Amniotic epithelial cell (primary cell): ENCODE data around the gene TLE3.
"Not testable (repeated sequence)": the region's sequence is repeated elsewhere in the genome, so short reads cannot be mapped to it uniquely, and the experiment has no call there.

Experiments
- DNase-seq: peaks from one replicate; pipeline ENCODE4 v3.0.0-alpha.2; 2010; ENCODE audit warnings: low read depth

TLE3 gene

DNA sequence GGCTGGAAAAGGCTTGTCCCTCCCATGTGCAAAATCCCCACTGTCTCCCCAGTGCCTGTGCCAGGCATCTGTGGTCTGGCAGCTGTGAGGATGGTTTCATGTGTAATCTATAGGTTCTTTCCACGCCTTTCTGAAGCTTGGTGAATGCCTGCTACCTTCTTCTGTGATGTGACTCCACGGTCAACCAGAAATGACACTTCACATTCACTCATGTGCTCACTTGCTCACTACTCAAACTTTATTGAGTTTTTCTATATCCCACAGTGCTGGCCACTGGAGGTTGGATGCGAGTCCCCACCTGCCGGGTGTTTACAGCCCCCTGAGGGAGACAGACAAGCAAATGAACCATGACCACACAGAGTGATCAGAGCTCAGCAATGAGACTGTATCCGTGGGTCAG is 27.9 kb upstream of the TLE3 start:
- DNase-seq = no peak

GRCh38 chr15:70121624-70122302 is 24.0 kb upstream of the TLE3 start:
- DNase-seq = peak; percentile 98

- no peak for DNase-seq
Observed at GRCh38 chr15:70120958-70121623, 23.4 kb upstream of the TLE3 start.

GRCh38 chr15:70119911-70120508 is 22.3 kb upstream of the TLE3 start:
- no peak for DNase-seq

DNA sequence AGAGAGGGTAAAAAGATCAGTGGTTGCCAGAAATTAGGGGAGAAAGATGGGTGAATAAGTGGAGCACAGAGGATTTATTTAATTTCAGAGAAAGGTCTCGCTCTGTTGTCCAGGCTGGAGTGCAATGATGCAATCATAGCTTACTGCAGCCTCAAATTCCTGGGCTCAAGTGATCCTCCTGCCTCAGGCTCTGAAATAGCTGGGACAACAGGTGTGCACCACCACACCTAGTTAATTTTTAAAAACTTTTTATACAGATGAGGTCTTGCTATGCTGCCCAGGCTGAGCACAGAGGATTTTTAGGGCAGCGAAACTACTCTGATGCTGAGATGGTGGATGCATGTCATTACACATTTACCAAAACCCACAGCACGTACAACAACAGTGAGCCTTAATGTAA is 20.9 kb upstream of the TLE3 start:
- no peak for DNase-seq

- no peak for DNase-seq
Observed at GRCh38 chr15:70116317-70116716, 18.6 kb upstream of the TLE3 start.

DNA sequence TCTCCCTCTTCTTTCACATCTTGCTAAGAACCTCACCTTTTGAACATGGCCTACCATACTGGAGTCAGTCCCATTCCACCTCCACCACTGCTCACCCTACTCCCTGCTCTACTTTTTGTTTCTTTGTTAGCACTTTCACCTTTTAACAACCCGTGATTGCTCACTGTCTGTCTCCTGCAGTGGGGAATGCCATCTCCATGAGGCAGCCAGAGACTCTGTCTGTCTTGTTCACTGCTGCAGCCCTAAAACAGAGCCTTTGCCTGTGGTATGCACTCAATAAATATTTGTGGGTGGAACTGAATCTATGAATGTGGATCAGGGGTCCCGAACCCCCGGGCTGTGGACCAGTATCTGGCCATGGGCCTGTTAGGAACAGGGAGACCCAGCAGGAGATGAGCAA is 16.5 kb upstream of the TLE3 start:
- DNase-seq = peak; percentile 16

DNA sequence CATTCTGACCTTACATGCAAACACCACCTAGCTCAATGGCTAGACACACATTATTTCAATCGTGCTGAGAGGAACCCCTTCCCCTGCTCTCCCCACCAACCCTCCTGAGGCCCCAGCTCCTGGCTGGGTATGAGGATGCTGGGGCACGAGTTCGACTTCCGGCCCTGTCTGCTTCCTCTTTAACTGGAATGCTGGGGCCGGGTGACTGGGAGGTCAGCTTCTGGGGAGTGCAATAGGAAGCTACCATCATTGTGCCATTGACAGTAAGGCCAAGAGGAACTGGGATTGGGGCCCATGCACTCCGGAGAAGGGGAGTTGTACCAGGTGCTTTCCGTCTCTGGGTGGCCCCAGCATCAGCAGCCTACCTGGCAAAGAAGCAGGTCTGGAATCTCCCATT is 15.6 kb upstream of the TLE3 start:
- no peak for DNase-seq

DNA sequence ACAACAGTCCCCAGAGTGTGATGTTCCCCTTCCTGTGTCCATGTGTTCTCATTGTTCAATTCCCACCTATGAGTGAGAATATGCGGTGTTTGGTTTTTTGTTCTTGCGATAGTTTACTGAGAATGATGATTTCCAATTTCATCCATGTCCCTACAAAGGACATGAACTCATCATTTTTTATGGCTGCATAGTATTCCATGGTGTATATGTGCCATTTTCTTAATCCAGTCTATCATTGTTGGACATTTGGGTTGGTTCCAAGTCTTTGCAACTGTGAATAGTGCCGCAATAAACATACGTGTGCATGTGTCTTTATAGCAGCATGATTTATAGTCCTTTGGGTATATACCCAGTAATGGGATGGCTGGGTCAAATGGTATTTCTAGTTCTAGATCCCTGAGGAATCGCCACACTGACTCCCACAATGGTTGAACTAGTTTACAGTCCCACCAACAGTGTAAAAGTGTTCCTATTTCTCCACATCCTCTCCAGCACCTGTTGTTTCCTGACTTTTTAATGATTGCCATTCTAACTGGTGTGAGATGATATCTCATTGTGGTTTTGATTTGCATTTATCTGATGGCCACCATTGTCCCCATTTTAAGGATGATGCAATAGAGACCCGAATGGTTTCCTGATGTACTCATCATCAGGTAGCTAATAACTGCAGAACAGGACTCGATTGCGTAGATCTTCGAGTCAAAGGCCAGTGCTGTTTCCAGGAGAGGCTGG is 15.0 kb upstream of the TLE3 start:
- DNase-seq = not testable (repeated sequence)

- peak; percentile 61 for DNase-seq
Observed at GRCh38 chr15:70112074-70112395, 14.3 kb upstream of the TLE3 start.

GRCh38 chr15:70111203-70112073 is 13.7 kb upstream of the TLE3 start:
- peak; percentile 93 for DNase-seq

DNA sequence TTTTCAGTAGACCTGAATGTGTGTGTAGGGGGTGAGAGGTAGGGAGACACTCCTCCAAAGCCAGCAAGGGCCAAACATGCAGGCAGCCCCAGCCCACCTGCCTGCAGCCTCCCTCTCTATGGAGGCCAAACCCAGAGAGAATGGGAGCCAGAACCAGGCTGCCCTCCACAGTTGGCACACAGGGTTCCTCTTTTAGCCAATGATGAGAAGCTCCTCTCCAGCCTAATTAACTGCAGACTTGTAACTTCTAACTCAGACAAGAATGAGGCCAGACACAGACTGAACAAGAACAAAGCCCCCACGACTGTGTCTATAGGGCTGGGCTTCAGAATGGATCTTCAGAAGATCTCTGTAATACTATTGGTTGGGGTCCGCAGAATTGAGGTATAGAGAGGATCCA is 12.3 kb upstream of the TLE3 start:
- no peak for DNase-seq

DNA sequence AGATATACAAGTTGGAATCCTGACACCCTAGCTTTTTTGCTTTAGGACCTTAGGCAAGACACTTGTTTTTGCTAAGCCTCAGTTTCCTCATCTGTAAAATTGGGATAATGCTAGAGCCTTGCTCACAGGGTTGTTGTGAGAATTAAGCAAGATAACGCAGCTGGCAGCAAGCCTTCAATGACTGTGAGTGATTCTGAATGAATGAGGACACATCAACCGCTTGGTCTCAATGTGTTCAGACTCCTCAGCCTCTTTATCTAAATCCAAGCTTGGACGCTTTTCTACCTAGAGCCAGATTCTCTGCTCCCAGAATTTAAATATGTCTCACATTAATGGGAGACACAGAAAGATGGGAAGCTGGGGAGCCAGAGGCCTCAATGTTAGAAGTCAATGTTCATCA is 11.8 kb upstream of the TLE3 start:
- peak; percentile 53 for DNase-seq

DNA sequence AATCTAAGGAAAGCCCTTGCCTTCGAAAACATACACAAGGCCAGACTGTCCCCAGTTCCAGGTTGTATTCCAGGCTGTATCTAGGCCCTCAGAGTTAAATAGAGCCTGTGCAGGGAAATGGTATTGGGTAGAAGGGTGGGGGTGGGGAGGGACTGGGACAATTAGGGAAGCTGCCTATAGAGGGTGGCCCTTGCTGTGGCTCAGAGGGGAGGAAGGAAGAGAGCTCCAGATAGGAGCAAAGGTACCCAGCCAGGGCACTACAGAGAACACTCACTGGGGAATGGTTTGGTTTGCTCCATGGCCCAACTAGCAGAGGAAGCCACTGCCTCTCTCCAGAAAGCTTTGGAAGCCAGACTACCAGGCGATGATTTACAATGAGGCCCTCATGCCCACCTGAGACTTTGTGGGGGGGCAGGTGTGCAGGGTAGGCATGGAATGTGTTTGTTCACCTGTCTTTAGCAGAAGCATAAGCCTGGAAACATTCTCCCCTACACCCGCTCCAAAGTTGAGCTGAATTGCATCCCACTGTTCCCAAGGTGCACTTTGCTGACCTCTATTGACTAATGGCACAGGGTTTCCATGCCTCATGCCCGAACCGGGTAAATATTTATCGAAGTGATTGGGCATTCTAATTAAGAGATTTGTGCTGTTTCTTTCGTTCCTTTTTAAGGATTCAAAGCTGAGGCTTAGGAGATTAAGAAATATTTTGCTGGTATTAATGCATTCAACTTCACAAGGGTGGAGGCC is 6.3 kb upstream of the TLE3 start:
- no peak for DNase-seq

GRCh38 chr15:70102827-70103226 is 5.1 kb upstream of the TLE3 start:
- DNase-seq = no peak

- peak; percentile 98 for DNase-seq
Observed at GRCh38 chr15:70101459-70102113, 3.9 kb upstream of the TLE3 start.

GRCh38 chr15:70100474-70101341 is 3.0 kb upstream of the TLE3 start:
- DNase-seq = peak; percentile 91

- DNase-seq = peak; percentile 40
Observed at GRCh38 chr15:70099967-70100473, 2.3 kb upstream of the TLE3 start.

- DNase-seq = peak; percentile 98
Observed at GRCh38 chr15:70099167-70099966, 1.6 kb upstream of the TLE3 start.
